CMK (cell line): ENCODE data around the gene DGKB.

Experiments
- DNase-seq: peaks from one replicate; pipeline ENCODE4 v3.0.0-alpha.2; 2010; ENCODE audit warnings: low read depth

DGKB gene

GRCh38 chr7:14760730-14761478 lies 141.6 kb downstream of the DGKB start:
- no peak for DNase-seq

GRCh38 chr7:14759785-14760184 lies 142.8 kb downstream of the DGKB start:
- no peak for DNase-seq

GRCh38 chr7:14754631-14755030 lies 147.9 kb downstream of the DGKB start:
- no peak for DNase-seq

- no peak for DNase-seq
Observed at GRCh38 chr7:14752301-14752700, 150.2 kb downstream of the DGKB start.

GRCh38 chr7:14751461-14751860 lies 151.1 kb downstream of the DGKB start:
- peak; percentile 30 for DNase-seq

DNA sequence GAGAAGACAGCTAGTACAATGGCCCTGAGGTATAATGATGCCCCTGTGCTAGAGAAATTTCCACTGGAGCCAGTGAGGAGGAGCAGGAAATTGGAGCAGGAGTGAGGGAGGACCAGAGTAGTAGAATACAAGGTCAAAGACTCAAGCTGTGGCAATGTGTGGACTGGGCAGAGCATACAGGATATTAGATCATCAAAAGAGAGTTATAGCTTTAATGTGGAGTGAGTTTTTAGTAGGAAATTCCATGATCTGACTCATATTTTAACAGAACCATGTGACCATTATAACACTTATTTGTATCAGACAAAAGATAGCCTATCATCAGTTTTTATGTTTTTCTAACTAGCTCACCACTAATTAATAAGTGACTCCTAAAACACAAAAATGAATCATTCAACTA lies 154.1 kb downstream of the DGKB start:
- DNase-seq, result no peak

DNA sequence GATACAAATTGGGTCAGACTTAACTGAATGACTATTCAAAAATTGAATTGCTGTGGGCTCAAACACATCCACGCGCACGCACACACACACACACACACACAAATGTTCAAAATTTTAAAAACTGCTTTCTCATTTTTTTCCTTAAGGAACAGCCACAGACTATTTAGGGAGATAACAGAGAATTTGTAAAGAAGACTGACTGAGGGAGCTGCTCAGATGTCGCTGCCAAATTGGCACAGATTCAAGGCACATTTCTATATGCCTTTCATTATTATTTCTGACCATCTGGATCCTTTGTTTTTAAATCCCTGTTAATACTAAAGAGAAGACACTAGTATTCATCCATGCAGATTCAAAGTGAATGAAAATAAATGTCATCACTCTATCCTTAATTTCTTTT lies 154.8 kb downstream of the DGKB start:
- no peak for DNase-seq

DNA sequence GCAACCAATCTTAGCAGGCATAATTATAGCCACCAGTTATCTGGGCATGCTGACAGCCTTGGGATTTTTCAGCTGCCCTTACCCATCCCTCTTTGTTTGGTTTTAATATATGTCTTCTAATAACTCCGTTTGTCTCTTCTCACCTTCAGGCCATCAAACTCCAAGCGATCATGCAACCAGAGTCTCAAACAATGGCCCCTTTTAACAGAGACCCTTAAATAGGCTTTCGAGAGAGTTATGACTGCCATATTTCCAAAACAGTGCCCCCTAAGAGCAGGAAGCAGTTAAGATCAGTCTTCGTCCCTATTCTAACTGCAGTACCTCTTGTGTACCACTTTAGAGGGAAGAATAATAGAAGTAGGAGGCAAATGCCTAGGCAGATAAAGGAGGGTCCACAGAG lies 157.5 kb downstream of the DGKB start:
- DNase-seq, result no peak

GRCh38 chr7:14740606-14741005 lies 161.9 kb downstream of the DGKB start:
- DNase-seq, result no peak

DNA sequence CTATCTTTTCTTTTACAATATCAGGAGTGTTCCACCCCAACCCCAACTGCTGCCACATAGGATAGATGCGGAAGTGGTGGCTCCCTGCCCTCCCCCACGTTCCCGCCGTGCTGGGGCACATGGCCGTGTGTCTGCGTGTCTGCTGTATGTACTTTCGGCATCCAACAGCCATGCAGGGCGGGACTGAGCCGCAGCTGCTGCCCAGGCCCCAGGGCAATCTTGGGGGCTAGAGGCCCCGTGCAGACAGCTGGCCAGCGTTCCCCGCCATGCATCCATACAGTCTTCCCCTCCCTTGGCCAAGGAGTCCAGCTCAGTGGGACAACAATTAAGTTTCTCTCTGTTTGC lies 162.7 kb downstream of the DGKB start:
- DNase-seq, result no peak

DNA sequence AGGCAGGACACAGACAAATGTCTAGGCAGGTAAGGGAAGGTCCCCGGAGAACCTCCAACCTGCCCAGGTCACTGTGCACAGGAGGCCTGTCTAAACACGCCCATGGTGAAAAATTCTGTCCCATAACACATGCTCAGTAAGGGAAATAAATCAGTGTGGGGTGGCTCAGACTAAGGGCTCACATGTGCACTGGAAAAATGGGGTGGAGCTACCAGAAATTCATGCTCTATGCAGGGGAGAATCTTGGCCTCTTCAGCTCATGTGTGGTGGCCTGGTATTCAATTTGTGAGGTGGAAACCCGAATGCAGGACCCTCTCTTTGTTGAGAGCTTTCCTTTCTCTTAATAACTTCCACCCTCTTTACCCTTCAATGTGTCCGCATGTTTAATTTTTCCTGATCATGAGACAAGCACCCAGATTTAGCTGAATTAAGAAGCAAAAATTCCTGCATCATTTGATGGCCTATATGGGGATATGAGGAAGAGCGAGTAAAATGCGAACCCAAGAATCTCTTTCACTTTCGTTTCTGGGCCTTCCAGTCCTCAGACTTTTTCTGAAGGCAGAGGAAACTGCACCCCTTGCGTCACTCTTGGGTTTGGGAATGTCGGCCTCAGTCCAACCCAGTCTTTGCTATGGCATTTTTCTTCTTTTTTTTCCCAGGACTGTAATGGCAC lies 163.2 kb downstream of the DGKB start:
- no peak for DNase-seq

DNA sequence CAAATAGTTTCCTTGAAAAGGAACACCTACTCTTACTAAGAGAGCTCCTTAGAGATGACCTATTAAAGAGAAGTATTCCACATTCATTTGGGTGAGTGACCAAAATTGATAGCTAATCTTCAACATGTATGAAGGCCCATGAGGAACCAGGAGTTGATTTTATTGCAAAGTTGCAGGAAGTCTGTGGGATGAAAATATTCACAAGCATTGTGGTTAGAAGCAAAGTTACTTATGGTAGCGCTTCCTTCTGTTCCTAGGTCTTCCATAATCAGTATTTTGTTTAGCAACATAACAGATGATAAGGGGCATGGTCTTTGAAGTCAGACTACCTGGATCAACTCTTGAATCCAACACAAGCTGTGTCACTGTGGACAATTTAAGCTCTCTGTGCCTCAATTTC lies 164.5 kb downstream of the DGKB start:
- DNase-seq, result no peak

GRCh38 chr7:14734839-14735321 lies 167.7 kb downstream of the DGKB start:
- DNase-seq, result no peak

DNA sequence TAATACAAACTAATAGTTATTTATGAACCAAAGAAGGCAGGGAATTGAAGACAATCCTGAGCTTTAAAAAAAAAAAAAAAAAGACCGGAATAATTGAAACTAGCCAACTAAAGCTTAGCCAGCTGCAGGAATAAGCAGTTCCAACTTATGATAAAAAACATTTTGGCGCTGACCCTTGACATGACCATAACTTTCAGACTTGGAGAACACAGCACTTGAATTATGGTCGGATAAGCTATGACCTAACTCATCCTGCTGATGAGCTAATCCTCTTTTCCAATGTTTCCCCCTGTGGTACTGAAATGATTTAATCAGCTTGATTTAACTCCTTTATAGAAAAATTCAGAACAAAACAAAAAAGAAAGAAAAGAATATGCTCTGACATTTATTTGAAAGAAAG lies 181.8 kb downstream of the DGKB start:
- no peak for DNase-seq

GRCh38 chr7:14717816-14718215 lies 184.7 kb downstream of the DGKB start:
- DNase-seq, result no peak

- DNase-seq, result no peak
Observed at GRCh38 chr7:14717169-14717568, 185.4 kb downstream of the DGKB start.

DNA sequence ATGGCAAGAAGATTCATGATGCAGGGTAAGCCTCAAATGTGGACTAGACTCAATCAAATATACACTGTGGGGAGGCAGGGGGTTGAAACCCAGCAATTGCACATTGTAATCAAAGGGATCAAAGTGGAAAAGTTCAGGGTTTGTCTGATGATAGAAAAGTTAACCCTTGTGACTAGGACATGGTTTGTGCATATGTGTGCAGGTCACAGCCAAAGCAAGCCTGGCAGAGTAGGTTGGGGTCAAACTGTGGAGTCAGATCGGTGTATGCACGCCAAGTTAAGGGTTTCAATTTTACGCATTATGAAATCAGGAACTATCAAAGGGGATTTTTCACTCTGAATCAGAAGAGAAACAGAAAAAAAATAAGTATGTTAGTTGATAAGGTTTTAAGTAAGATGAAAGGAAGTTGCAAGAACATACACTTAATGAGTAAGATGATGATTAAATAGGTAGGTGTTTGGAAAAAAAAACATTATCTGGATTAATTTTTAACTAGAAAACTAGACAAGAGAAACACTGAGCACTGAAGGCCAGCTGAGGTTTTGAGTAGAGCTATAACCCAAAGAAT lies 188.3 kb downstream of the DGKB start:
- no peak for DNase-seq

DNA sequence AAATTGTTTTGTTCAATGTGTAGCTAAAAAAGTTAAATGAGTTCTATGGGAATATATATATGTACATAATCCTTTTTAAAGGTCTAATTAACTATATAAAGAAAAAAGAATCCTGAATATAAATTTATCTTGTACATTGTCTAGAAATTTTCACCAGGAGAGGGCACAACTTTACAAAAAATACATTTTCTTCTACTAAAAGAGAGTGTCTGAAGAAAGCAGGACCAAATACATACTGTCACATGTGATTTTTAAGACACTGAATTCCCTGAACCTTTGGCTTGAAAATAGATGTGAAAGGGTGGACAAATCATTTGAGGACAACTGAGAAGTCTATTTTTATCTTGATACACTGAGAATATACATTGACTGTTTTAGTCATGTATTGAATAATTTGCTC lies 204.3 kb downstream of the DGKB start:
- DNase-seq, result no peak

DNA sequence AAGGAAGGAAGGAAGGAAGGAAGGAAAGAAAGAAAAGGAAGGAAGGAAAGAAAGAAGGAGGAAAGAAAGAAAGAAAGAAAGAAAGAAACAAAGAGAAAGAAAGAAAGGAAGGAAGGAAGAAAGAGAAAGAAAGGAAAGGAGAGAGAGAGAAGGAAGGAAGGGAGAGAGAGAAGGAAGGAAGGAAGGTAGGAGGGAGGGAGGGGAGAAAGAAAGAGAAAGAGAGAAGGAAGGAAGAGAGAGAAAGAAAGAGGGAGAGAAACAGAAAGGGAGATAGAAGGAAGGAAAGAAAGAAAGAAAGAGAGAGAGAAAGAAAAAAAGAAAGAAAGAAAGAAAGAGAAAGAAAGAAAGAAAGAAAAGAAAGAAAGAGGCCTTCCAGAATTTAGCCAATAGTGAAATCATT lies 204.9 kb downstream of the DGKB start:
- no peak for DNase-seq

GRCh38 chr7:14691597-14692203 lies 210.9 kb downstream of the DGKB start:
- peak; percentile 21 for DNase-seq

DNA sequence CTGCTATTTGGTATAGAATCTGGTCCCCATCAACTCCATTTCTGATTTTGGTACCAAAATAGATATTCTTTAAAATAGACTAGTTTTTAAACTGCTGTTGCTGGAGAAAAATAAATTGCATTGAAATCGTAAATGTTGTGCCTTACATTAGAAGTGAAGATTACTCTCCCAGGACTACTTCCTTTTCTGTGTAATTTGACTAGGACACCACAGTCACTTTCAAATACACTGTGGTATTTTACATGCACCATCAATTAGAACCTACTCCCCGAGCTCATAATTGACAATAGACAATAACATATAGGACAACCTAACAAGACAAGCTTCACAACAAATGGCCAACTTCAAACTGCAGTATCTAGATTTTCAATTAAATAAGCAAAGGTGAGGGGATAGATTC lies 211.5 kb downstream of the DGKB start:
- no peak for DNase-seq

GRCh38 chr7:14690486-14690885 lies 212.1 kb downstream of the DGKB start:
- DNase-seq, result no peak

- no peak for DNase-seq
Observed at GRCh38 chr7:14690075-14690474, 212.5 kb downstream of the DGKB start.
